WERI-Rb-1 (cell line): ENCODE data around the gene FADS6.

Experiments used
- DNase-seq: peaks from one replicate; pipeline ENCODE4 v3.0.0-alpha.2; 2020
- H3K27ac ChIP-seq: fragments of 250-450 bp; sonication (Bioruptor Pico); 2 replicates; pipeline ENCODE4 v1.5.1; 2020; ENCODE audit warnings: mild to moderate bottlenecking, moderate library complexity
- H3K27me3 ChIP-seq: fragments of 250-450 bp; sonication (Bioruptor Pico); 2 replicates; pipeline ENCODE4 v1.5.1; 2021; ENCODE audit warnings: mild to moderate bottlenecking, low read depth, moderate library complexity; ENCODE audit not compliant: insufficient read depth, severe bottlenecking
- H3K36me3 ChIP-seq: fragments of 250-450 bp; sonication (Bioruptor Pico); 2 replicates; pipeline ENCODE4 v1.5.1; 2020; ENCODE audit warnings: mild to moderate bottlenecking, moderate library complexity
- H3K4me3 ChIP-seq: 2 replicates; pipeline ENCODE4 v1.5.1; 2011; ENCODE audit warnings: low read depth, mild to moderate bottlenecking, control low read depth, low read length
- H3K9me3 ChIP-seq: fragments of 250-450 bp; sonication (Bioruptor Pico); 2 replicates; pipeline ENCODE4 v1.5.1; 2021; ENCODE audit warnings: mild to moderate bottlenecking, moderate library complexity; ENCODE audit not compliant: severe bottlenecking
- CTCF ChIP-seq: IDR thresholded peaks from 2 replicates; pipeline ENCODE4 v1.5.1; 2011; ENCODE audit warnings: low read depth, mild to moderate bottlenecking, control low read depth, inconsistent platforms, low read length

Gene FADS6

GRCh38 chr17:74892974-74893911, at the start of gene FADS6:
FADS6 (minus strand) TSS chr17:74893633; CDS start chr17:74893595, 38 bp downstream.
- Histone ChIP-seq H3K9me3 (no peaks in the 10 kb centered on the region), H3K36me3 (no peaks in the 10 kb centered on the region), H3K4me3 (peak within 1 kb of the TSS; percentile 42), H3K27me3 (peaks cover 6% of the 10 kb centered on the region), H3K27ac (no peak within 1 kb of the TSS)
- no peak for DNase-seq
- TF ChIP-seq CTCF, result no peak

GRCh38 chr17:74941128-74941725, 47.8 kb upstream of the FADS6 start:
- DNase-seq, result no peak
- Histone ChIP-seq H3K27ac (no peak overlapping the region), H3K9me3 (no peaks in the 10 kb centered on the region), H3K36me3 (peaks cover 55% of the 10 kb centered on the region), H3K4me3 (no peak overlapping the region), H3K27me3 (no peaks in the 10 kb centered on the region)
- no peak for TF ChIP-seq CTCF

- H3K27ac ChIP-seq, result no peak overlapping the region
- DNase-seq, result no peak
- peaks cover 44% of the 10 kb centered on the region for H3K36me3 ChIP-seq
- no peaks in the 10 kb centered on the region for H3K27me3 ChIP-seq
- no peaks in the 10 kb centered on the region for H3K9me3 ChIP-seq
- no peak for TF ChIP-seq CTCF
- H3K4me3 ChIP-seq, result no peak overlapping the region
Measured at GRCh38 chr17:74939534-74939933, 46.1 kb upstream of the FADS6 start.

- no peaks in the 10 kb centered on the region for H3K27me3 ChIP-seq
- TF ChIP-seq CTCF, result no peak
Measured at GRCh38 chr17:74938194-74938950, 44.9 kb upstream of the FADS6 start.

GRCh38 chr17:74937064-74938051, 43.9 kb upstream of the FADS6 start:
- Histone ChIP-seq H3K9me3 (no peaks in the 10 kb centered on the region), H3K36me3 (peaks cover 25% of the 10 kb centered on the region), H3K27ac (peak overlapping the region; percentile 22), H3K27me3 (no peaks in the 10 kb centered on the region), H3K4me3 (no peak overlapping the region)
- no peak for TF ChIP-seq CTCF
- DNase-seq, result peak; percentile 76

More at GRCh38 chr17:74938194-74938950, 44.9 kb upstream of the FADS6 start:
- Histone ChIP-seq H3K9me3 (no peaks in the 10 kb centered on the region), H3K27ac (peak overlapping the region; percentile 22), H3K4me3 (no peak overlapping the region), H3K36me3 (peaks cover 32% of the 10 kb centered on the region)
- no peak for DNase-seq
